Caco-2 (cell line): ENCODE data around the gene PEX26. TPM values are rescaled to one million over a fixed set of nuclear protein-coding genes. Genes with fewer than 3 reads are reported as not detected.
"Not testable (repeated sequence)": the region's sequence is repeated elsewhere in the genome, so short reads cannot be mapped to it uniquely, and the experiment has no call there.

ENCODE experiments used
- BruUV-seq: library from RNA; stranded (reverse); fragments of 400-500 nt; replicated peaks from 2 replicates; lab custom pipeline; 2021; lab: Mats Ljungman, UMichigan
- CTCF ChIA-PET: fragments of 300-600 bp; sonication (Branson Sonifier 250); formaldehyde crosslinking; loops from one replicate; lab custom pipeline; 2022; ENCODE audit warnings: antibody characterized with exemption; lab: Charles Lee
- POLR2A ChIA-PET: fragments of 300-600 bp; sonication (Branson Sonifier 250); formaldehyde crosslinking; loops from one replicate; lab custom pipeline; 2022; ENCODE audit warnings: antibody characterized with exemption; lab: Charles Lee
- DNase-seq, 2 experiments: peaks; one replicate each; pipeline versions ENCODE4 v3.0.0 to v3.0.0-alpha.2; 2020 to 2022
- H3K27me3 ChIP-seq: replicated peaks from 2 replicates; pipeline ENCODE4 v1.6.0; 2011; ENCODE audit warnings: low read length; ENCODE audit not compliant: control insufficient read depth, insufficient read depth
- H3K36me3 ChIP-seq: 2 replicates; pipeline ENCODE4 v1.5.1; 2011; ENCODE audit warnings: low read length; ENCODE audit not compliant: control insufficient read depth, insufficient read depth
- H3K4me1 ChIP-seq: fragments of 250-450 bp; sonication (Bioruptor Pico); 2 replicates; pipeline ENCODE4 v1.5.1; 2020; ENCODE audit warnings: mild to moderate bottlenecking
- H3K4me3 ChIP-seq: 2 replicates; pipeline ENCODE4 v1.5.1; 2011; ENCODE audit warnings: low read depth, mild to moderate bottlenecking, control low read depth, low read length
- H3K9me3 ChIP-seq: fragments of 250-450 bp; sonication (Bioruptor Pico); 2 replicates; pipeline ENCODE4 v1.5.1; 2020; ENCODE audit warnings: mild to moderate bottlenecking, moderate library complexity
- H3K27ac Mint-ChIP-seq: one replicate; pipeline ENCODE4 v1.8.0; 2022; ENCODE audit warnings: mixed read lengths; ENCODE audit not compliant: unreplicated experiment
- H3K27me3 Mint-ChIP-seq: one replicate; pipeline ENCODE4 v1.8.0; 2022; ENCODE audit warnings: mixed read lengths; ENCODE audit not compliant: insufficient read depth, unreplicated experiment
- H3K36me3 Mint-ChIP-seq: one replicate; pipeline ENCODE4 v1.8.0; 2022; ENCODE audit warnings: mild to moderate bottlenecking, mixed read lengths; ENCODE audit not compliant: insufficient read depth, unreplicated experiment
- H3K4me1 Mint-ChIP-seq: one replicate; pipeline ENCODE4 v1.8.0; 2022; ENCODE audit warnings: low read depth, mixed read lengths; ENCODE audit not compliant: unreplicated experiment
- H3K4me3 Mint-ChIP-seq: one replicate; pipeline ENCODE4 v1.8.0; 2022; ENCODE audit warnings: mild to moderate bottlenecking, moderate library complexity, mixed read lengths; ENCODE audit not compliant: unreplicated experiment
- H3K9me3 Mint-ChIP-seq: one replicate; pipeline ENCODE4 v1.8.0; 2022; ENCODE audit warnings: mixed read lengths; ENCODE audit not compliant: unreplicated experiment
- intact Hi-C: fragments of 100-400 bp; cut with micrococcal nuclease; formaldehyde crosslinking; loops from one replicate; pipeline ENCODE4 v1.10.0; 2022; ENCODE audit not compliant: unreplicated experiment
- total RNA-seq: library from RNA; stranded (reverse); gene quantifications from 2 replicates; pipeline ENCODE4 v1.2.3, GENCODE V29; 2022
- TF ChIP-seq, protein P1 (sequence below), 2 experiments: fragments of 200-600 bp in 1 of 2; IDR thresholded peaks; 1 replicate in 1 of 2; 2 replicates in 1 of 2; pipeline versions ENCODE4 v1.5.1 to v1.8.0; 2011 to 2022; ENCODE audit warnings: antibody characterized with exemption in 1 of 2, control low read depth in 1 of 2, inconsistent platforms in 1 of 2, low read depth in 1 of 2, low read length in 1 of 2, mild to moderate bottlenecking in 1 of 2, moderate library complexity in 1 of 2; ENCODE audit not compliant: insufficient read depth in 1 of 2, severe bottlenecking in 1 of 2, unreplicated experiment in 1 of 2

Gene PEX26
- total RNA-seq, 1 experiment from 2014 or later, result 40.6 TPM

- intact Hi-C loops, result no loop called here
- Histone ChIP-seq H3K4me1 (no peaks in the 10 kb centered on the region), H3K9me3 (no peaks in the 10 kb centered on the region), H3K36me3 (no peaks in the 10 kb centered on the region), H3K4me3 (no peak overlapping the region), H3K27me3 (no peaks in the 10 kb centered on the region)
- POLR2A ChIA-PET, result no interaction called here
- Mint-ChIP-seq H3K27me3 (no peaks in the 10 kb centered on the region), H3K9me3 (no peaks in the 10 kb centered on the region), H3K4me3 (no peak overlapping the region), H3K4me1 (no peaks in the 10 kb centered on the region), H3K36me3 (peaks cover 5% of the 10 kb centered on the region), H3K27ac (no peak overlapping the region)
- DNase-seq, result no peak
- CTCF ChIA-PET, result no interaction called here
- TF ChIP-seq, protein P1, sequence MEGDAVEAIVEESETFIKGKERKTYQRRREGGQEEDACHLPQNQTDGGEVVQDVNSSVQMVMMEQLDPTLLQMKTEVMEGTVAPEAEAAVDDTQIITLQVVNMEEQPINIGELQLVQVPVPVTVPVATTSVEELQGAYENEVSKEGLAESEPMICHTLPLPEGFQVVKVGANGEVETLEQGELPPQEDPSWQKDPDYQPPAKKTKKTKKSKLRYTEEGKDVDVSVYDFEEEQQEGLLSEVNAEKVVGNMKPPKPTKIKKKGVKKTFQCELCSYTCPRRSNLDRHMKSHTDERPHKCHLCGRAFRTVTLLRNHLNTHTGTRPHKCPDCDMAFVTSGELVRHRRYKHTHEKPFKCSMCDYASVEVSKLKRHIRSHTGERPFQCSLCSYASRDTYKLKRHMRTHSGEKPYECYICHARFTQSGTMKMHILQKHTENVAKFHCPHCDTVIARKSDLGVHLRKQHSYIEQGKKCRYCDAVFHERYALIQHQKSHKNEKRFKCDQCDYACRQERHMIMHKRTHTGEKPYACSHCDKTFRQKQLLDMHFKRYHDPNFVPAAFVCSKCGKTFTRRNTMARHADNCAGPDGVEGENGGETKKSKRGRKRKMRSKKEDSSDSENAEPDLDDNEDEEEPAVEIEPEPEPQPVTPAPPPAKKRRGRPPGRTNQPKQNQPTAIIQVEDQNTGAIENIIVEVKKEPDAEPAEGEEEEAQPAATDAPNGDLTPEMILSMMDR (IDR thresholded peaks at IDR 0.05; ENCODE audit: insufficient read depth in 1 of 2, low read depth in 1 of 2, low read length in 1 of 2, severe bottlenecking in 1 of 2, unreplicated experiment in 1 of 2), result no peak
- BruUV-seq, result no TSS peak
Observed at GRCh38 chr22:18133452-18133851, 55.7 kb downstream of the PEX26 start.

DNA sequence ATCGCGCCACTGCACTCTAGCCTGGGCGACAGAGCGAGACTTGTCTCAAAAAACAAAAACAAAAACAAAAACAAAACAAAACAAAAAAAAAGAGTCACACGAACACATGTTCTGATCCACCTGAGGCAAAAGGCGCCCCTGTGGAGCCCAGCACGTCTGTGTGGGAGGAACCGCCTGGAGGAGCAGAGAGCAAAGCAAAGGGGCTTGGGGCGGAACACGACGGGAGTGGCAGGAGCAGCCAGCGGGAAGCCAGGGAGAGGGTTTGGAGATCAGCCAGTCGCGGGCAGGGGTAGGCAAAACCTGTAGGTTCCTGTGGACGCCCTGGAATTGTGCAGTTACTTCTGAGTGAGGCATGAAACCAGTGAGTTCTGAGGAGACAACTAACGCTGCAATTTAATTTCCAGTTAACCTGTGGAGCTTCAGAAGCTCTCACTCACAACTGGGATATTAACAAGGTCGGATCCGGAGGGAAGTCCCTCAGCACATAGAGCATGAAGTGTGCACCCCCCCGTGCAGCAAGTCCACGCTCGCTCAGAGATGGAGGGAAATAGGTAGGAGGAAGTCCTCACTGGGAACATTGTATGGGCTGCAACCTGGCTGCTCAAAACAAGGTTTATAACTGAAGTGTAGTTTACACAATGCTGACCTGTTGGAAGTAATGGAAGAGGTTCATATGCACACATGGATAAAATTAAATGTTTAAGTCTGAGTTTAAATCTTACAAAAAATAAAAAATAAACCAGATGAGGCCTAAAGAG lies 59.0 kb downstream of the PEX26 start:
- Histone ChIP-seq H3K36me3 (no peaks in the 10 kb centered on the region), H3K27me3 (no peaks in the 10 kb centered on the region), H3K4me1 (no peaks in the 10 kb centered on the region), H3K4me3 (no peak overlapping the region), H3K9me3 (no peaks in the 10 kb centered on the region)
- peaks cover 1% of the 10 kb centered on the region for H3K36me3 Mint-ChIP-seq
- H3K9me3 Mint-ChIP-seq, result no peaks in the 10 kb centered on the region
- no TSS peak for BruUV-seq
- no peak for DNase-seq
- H3K4me1 Mint-ChIP-seq, result no peaks in the 10 kb centered on the region
- intact Hi-C loops, result no loop called here
- ChIA-PET CTCF (no interaction called here), POLR2A (no interaction called here)
- no peak overlapping the region for H3K4me3 Mint-ChIP-seq
- H3K27me3 Mint-ChIP-seq, result no peaks in the 10 kb centered on the region
- TF ChIP-seq, protein P1 (IDR thresholded peaks at IDR 0.05; ENCODE audit: insufficient read depth in 1 of 2, low read depth in 1 of 2, low read length in 1 of 2, severe bottlenecking in 1 of 2, unreplicated experiment in 1 of 2), result no peak
- H3K27ac Mint-ChIP-seq, result no peak overlapping the region

DNA sequence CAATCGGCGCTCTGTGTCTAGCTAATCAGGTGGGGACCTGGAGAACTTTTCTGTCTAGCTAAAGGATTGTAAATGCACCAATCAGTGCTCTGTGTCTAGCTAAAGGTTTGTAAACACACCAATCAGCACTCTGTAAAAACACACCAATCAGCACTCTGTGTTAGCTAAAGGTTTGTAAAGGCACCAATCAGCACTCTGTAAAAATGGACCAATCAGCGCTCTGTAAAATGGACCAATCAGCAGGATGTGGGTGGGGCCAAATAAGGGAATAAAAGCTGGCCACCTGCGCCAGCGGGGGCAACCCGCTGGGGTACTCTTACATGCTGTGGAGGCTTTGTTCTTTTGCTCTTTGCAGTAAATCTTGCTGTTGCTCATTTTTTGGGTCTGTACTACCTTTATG lies 63.2 kb downstream of the PEX26 start:
- H3K27me3 ChIP-seq, DNase-seq, H3K9me3 ChIP-seq, H3K27me3 Mint-ChIP-seq, H3K4me1 ChIP-seq, POLR2A ChIA-PET, H3K36me3 Mint-ChIP-seq, H3K36me3 ChIP-seq, H3K4me1 Mint-ChIP-seq, H3K9me3 Mint-ChIP-seq, BruUV-seq, H3K4me3 Mint-ChIP-seq, H3K27ac Mint-ChIP-seq, intact Hi-C loops, CTCF ChIA-PET, H3K4me3 ChIP-seq: not testable (repeated sequence)
